Measurements from ENCODE around the gene ADCY2. TPM values are rescaled to one million over a fixed set of nuclear protein-coding genes. Genes with fewer than 3 reads are reported as not detected.

The ADCY2 gene
- total RNA-seq, 4 donors from 2014 or later, result 0.19 to 2.7 (median 0.59) TPM; not detected in 1

DNA sequence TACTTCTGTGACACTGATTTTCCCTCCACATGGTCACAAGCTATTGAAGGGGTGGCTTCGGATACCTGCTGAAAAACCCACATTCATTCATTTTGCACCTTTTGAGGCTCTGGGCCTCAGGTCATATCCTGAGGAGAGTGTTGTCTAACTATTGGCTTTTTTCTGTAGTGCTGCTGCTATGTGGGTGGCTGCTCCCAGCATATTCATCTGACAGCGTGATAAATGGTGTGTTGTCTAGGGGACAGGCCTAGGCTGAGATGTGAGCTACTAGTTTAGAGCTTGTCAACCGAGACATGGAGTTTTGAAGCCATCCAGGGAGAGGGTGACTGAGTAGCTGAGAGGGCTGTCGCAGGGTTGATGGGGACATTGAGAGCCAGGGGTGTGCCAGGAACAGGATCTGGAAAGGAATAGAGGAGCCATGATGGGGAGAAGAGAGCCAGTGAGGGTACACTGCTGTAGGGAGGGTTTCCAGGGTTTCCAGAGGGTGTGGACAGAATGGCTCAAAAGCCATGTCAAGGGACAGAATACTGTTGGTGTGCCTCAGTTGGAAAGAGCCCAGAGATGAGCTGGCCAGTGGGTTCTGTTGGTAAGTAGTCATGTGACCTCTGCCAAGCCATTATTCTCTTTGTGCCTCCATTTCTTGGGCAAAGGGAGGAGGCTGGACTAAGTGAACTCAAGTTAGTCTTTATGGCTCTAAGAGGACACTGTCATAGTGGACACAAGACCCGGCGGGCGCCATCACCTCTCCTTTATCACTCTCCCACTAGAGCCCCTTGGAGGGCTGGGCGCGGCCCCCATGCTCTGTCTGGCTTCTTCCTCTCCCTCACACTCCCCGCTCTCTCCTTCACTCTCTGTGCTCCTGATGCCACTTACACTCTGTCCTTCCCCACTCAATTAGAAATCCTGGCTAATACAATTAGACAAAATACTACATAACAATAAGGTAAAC, 19.9 kb downstream of the ADCY2 start:
- H3K36me3 ChIP-seq, result no peaks in the 10 kb centered on the region
- no peak for DNase-seq
- no peak for TF ChIP-seq POLR2A (IDR thresholded peaks at IDR 0.05)
- TF ChIP-seq, protein P1, sequence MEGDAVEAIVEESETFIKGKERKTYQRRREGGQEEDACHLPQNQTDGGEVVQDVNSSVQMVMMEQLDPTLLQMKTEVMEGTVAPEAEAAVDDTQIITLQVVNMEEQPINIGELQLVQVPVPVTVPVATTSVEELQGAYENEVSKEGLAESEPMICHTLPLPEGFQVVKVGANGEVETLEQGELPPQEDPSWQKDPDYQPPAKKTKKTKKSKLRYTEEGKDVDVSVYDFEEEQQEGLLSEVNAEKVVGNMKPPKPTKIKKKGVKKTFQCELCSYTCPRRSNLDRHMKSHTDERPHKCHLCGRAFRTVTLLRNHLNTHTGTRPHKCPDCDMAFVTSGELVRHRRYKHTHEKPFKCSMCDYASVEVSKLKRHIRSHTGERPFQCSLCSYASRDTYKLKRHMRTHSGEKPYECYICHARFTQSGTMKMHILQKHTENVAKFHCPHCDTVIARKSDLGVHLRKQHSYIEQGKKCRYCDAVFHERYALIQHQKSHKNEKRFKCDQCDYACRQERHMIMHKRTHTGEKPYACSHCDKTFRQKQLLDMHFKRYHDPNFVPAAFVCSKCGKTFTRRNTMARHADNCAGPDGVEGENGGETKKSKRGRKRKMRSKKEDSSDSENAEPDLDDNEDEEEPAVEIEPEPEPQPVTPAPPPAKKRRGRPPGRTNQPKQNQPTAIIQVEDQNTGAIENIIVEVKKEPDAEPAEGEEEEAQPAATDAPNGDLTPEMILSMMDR (IDR thresholded peaks at IDR 0.05), result no peak
- intact Hi-C loops (cut with DNase I), result no loop called here
- WGBS, 2 donors, result 86 to 91% methylated on average over 10 of the region's 10 CpGs
- H3K4me1 ChIP-seq, result no peaks in the 10 kb centered on the region
- no peak overlapping the region for H3K4me3 ChIP-seq
- no peaks in the 10 kb centered on the region for H3K9me3 ChIP-seq
- H3K27me3 ChIP-seq, result no peaks in the 10 kb centered on the region
- no peak overlapping the region for H3K27ac ChIP-seq

DNA sequence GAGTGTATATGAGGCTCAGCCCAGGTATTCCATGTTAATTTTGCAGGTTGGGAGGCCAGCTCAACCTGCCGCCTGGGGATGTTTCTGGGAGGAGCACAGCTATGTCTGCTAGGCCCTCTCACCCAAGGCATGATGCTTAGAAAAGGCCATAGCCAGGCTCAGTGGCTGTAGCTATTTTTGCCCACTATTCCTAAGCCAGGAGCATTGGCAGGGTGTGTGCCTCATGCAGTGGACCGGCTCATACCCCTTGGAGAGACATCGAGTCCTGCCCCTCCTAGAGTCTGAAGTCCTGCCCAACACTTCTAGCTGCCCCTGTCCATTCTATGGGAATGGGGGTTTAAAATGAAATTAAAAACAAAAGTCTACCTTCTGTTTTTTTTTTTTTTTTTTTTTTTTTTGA, 22.3 kb downstream of the ADCY2 start:
- Histone ChIP-seq H3K9me3 (no peaks in the 10 kb centered on the region), H3K36me3 (no peaks in the 10 kb centered on the region), H3K27ac (no peak overlapping the region), H3K27me3 (no peaks in the 10 kb centered on the region), H3K4me1 (peaks cover 0 to 11% (median 0%) of the 10 kb centered on the region in 3 donors), H3K4me3 (no peak overlapping the region)
- intact Hi-C loops (cut with DNase I), result no loop called here
- TF ChIP-seq, protein P1 (IDR thresholded peaks at IDR 0.05), result no peak
- TF ChIP-seq POLR2A (IDR thresholded peaks at IDR 0.05), result no peak
- DNase-seq, result no peak
- WGBS, 2 donors, result 92 to 100% methylated on average over 2 to 3 of the region's 3 CpGs

DNA sequence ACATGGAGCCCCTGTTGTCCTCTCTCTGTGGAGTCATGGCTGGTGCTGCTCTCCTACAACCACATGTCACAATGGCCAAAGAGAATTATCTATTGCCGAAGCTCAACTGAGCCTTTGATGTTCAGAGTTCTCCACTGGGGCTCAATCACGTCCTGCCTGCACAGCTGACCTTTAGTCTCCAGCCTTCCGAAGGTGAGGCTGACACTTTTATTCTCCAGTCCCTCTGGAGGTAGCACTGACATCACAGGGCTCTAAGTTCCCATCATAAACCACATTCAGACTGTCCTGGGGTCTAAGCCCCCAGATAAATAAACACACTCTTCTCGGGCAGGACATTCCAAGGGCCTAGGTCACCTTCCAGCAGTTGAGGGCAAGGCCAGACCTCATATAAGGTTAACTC, 23.4 kb downstream of the ADCY2 start:
- H3K27ac ChIP-seq, result no peak overlapping the region
- H3K4me3 ChIP-seq, result no peak overlapping the region
- TF ChIP-seq, protein P1 (IDR thresholded peaks at IDR 0.05), result no peak
- TF ChIP-seq POLR2A (IDR thresholded peaks at IDR 0.05), result no peak
- intact Hi-C loops (cut with DNase I), result no loop called here
- H3K27me3 ChIP-seq, result no peaks in the 10 kb centered on the region
- DNase-seq, result no peak
- H3K4me1 ChIP-seq, result peaks cover 0 to 11% (median 0%) of the 10 kb centered on the region in 3 donors
- no peaks in the 10 kb centered on the region for H3K36me3 ChIP-seq
- 69% methylated on average over 2 of the region's 4 CpGs; no CpG with 5 or more reads in 1 of the 2 donors for WGBS, 2 donors
- H3K9me3 ChIP-seq, result no peaks in the 10 kb centered on the region

DNA sequence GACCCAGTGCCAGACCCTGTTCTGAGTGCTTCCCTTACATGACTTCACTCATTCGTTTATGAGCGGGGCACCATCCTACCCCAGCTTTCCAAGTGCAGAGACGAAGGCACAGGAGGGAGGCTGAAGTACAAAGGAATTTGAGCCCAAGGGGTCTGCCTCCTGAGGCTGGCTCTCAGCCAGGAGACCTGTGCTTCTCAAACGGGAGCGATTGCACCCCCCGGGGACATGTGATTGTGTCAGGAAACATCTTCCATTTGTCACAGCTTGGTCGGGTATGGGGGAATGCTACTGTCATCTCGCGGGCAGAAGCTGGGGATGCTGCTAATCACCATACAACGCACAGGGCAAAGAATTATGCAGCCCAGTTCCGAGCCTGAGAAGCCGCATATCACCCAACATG, 23.9 kb downstream of the ADCY2 start:
- TF ChIP-seq, protein P1 (IDR thresholded peaks at IDR 0.05), result no peak
- TF ChIP-seq POLR2A (IDR thresholded peaks at IDR 0.05), result no peak
- H3K27me3 ChIP-seq, result no peaks in the 10 kb centered on the region
- H3K27ac ChIP-seq, result no peak overlapping the region
- no peak for DNase-seq
- 51% methylated on average over 11 of the region's 12 CpGs; no CpG with 5 or more reads in 1 of the 2 donors for WGBS, 2 donors
- H3K4me3 ChIP-seq, result no peak overlapping the region
- H3K4me1 ChIP-seq, result peaks cover 0 to 11% (median 0%) of the 10 kb centered on the region in 3 donors
- H3K36me3 ChIP-seq, result no peaks in the 10 kb centered on the region
- intact Hi-C loops (cut with DNase I), result no loop called here
- H3K9me3 ChIP-seq, result no peaks in the 10 kb centered on the region

DNA sequence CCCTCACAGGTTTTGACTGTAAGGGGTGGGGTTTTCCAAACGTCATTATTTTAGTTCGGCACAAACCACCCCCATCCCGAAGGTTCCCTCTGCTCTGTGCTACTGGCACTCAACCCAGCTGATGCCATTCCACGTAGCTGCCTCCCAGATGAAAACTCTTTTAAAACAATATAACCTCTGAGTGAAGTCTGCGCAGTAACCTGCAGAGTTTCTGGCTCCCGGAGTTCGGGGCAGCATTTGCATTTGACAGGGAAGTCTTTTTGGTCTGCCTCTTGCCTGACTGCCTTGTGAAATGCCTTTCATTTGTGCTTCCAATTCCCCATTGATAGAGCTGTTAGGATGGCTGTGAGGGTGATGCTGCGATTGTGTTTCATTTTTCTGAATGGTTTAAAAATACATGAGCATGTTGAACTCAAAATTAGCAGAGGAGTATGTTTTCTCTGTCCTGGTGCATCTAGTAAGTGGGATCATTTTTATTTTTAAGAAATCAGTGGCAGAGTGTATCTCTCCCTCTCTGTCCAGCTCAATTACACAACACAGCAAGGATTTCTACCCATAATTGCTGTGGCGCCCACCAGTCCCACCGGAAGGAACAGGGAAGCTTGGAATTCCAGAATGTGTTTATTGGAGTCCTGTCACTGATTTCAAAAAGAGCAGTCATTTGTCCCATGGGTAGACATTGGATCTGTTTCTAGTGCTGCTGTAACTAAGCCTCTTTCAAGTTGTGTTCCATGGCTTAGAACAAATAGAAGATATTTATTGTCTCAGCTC, 24.8 kb downstream of the ADCY2 start:
- no peak overlapping the region for H3K4me3 ChIP-seq
- no peaks in the 10 kb centered on the region for H3K36me3 ChIP-seq
- peaks cover 0 to 11% (median 0%) of the 10 kb centered on the region in 3 donors for H3K4me1 ChIP-seq
- DNase-seq, result no peak
- H3K27me3 ChIP-seq, result no peaks in the 10 kb centered on the region
- no peak overlapping the region for H3K27ac ChIP-seq
- intact Hi-C loops (cut with DNase I), result no loop called here
- TF ChIP-seq, protein P1 (IDR thresholded peaks at IDR 0.05), result no peak
- TF ChIP-seq POLR2A (IDR thresholded peaks at IDR 0.05), result no peak
- 43 to 54% methylated on average over 9 to 10 of the region's 10 CpGs for WGBS, 2 donors
- no peaks in the 10 kb centered on the region for H3K9me3 ChIP-seq

Data from esophagus squamous epithelium (tissue), 5 donors.